IMR-90 (cell line): ENCODE data around the gene MCF2L2. TPM values are rescaled to one million over a fixed set of nuclear protein-coding genes. Genes with fewer than 3 reads are reported as not detected.

Experiments
- ATAC-seq: fragments of 200-7000 bp; cut with Tn5 transposase; 2 replicates; pipeline ENCODE4 v1.9.1; 2020; ENCODE audit warnings: low read depth, mild to moderate bottlenecking, moderate library complexity
- BruUV-seq: library from RNA; stranded (reverse); fragments of 400-500 nt; replicated peaks from 2 replicates; lab custom pipeline; 2021; lab: Mats Ljungman, UMichigan
- CTCF ChIA-PET: fragments of 300-600 bp; formaldehyde crosslinking; extraction: SDS; loops from one replicate; lab custom pipeline; 2021; ENCODE audit warnings: antibody characterized with exemption; lab: Yijun Ruan, JAX
- POLR2A ChIA-PET: fragments of 300-600 bp; sonication (Branson Sonifier 250); formaldehyde crosslinking; loops from one replicate; lab custom pipeline; 2022; ENCODE audit warnings: antibody characterized with exemption; ENCODE audit not compliant: unreplicated experiment; lab: Charles Lee
- DNase-seq: peaks from one replicate; pipeline ENCODE4 v3.0.0; 2013
- H2AFZ ChIP-seq: replicated peaks from 2 replicates; pipeline ENCODE3; 2013; ENCODE audit warnings: low read length, mild to moderate bottlenecking; ENCODE audit not compliant: poor library complexity
- H2AK5ac ChIP-seq: 2 replicates; pipeline ENCODE4 v1.6.1; 2013; ENCODE audit warnings: low read depth, low read length, inconsistent platforms
- H2AK9ac ChIP-seq: replicated peaks from 2 replicates; pipeline ENCODE3; 2013; ENCODE audit warnings: mild to moderate bottlenecking, low read depth, low read length, moderate library complexity; ENCODE audit not compliant: poor library complexity
- H2BK120ac ChIP-seq: 2 replicates; pipeline ENCODE4 v1.6.1; 2013; ENCODE audit warnings: low read depth, low read length, inconsistent platforms
- H2BK15ac ChIP-seq: 3 replicates; pipeline ENCODE4 v1.6.1; 2013; ENCODE audit warnings: low read depth, low read length, inconsistent platforms
- H2BK20ac ChIP-seq: 2 replicates; pipeline ENCODE4 v1.6.1; 2013; ENCODE audit warnings: low read depth, mild to moderate bottlenecking, inconsistent platforms, low read length, moderate library complexity
- H2BK5ac ChIP-seq: 2 replicates; pipeline ENCODE4 v1.6.1; 2013; ENCODE audit warnings: mild to moderate bottlenecking, low read depth, low read length, inconsistent platforms; ENCODE audit not compliant: poor library complexity, severe bottlenecking
- H3K14ac ChIP-seq: replicated peaks from 2 replicates; pipeline ENCODE4 v1.6.1; 2013; ENCODE audit warnings: low read depth, low read length, inconsistent platforms
- H3K18ac ChIP-seq: 2 replicates; pipeline ENCODE4 v1.6.1; 2013; ENCODE audit warnings: low read depth, low read length, control low read depth
- H3K23ac ChIP-seq: 2 replicates; pipeline ENCODE4 v1.6.1; 2013; ENCODE audit warnings: low read depth, low read length, inconsistent platforms
- H3K27ac ChIP-seq: 2 replicates; pipeline ENCODE4 v1.5.1; 2013; ENCODE audit warnings: mild to moderate bottlenecking, control low read depth, low read length; ENCODE audit not compliant: insufficient read depth
- H3K27me3 ChIP-seq: 2 replicates; pipeline ENCODE4 v1.6.1; 2013; ENCODE audit warnings: low read length; ENCODE audit not compliant: control insufficient read depth, insufficient read depth
- H3K36me3 ChIP-seq: 2 replicates; pipeline ENCODE4 v1.6.1; 2013; ENCODE audit warnings: low read length, mixed read lengths; ENCODE audit not compliant: control insufficient read depth, insufficient read depth
- H3K4ac ChIP-seq: 2 replicates; pipeline ENCODE4 v1.6.1; 2013; ENCODE audit warnings: low read depth, low read length, inconsistent platforms
- H3K4me1 ChIP-seq: 2 replicates; pipeline ENCODE4 v1.6.1; 2013; ENCODE audit warnings: low read length, mixed read lengths; ENCODE audit not compliant: control insufficient read depth, insufficient read depth
- H3K4me2 ChIP-seq: 2 replicates; pipeline ENCODE4 v1.6.1; 2013; ENCODE audit warnings: low read depth, mild to moderate bottlenecking, control low read depth, low read length, moderate library complexity
- H3K4me3 ChIP-seq: 2 replicates; pipeline ENCODE4 v1.5.1; 2013; ENCODE audit warnings: low read depth, mild to moderate bottlenecking, control low read depth, low read length, moderate library complexity; ENCODE audit not compliant: insufficient read depth
- H3K56ac ChIP-seq: 2 replicates; pipeline ENCODE4 v1.6.1; 2013; ENCODE audit warnings: low read length, inconsistent platforms; ENCODE audit not compliant: insufficient read depth; ENCODE audit errors: extremely low read depth
- H3K79me1 ChIP-seq, 2 experiments: 2 replicates each; pipeline ENCODE4 v1.6.1; 2013; ENCODE audit warnings: low read length in 2 of 2, inconsistent platforms in 1 of 2, low read depth in 1 of 2
- H3K9ac ChIP-seq: 2 replicates; pipeline ENCODE4 v1.6.1; 2013; ENCODE audit warnings: low read depth, low read length, control low read depth
- H3K9me1 ChIP-seq: 2 replicates; pipeline ENCODE4 v1.6.1; 2013; ENCODE audit warnings: low read length, inconsistent platforms; ENCODE audit not compliant: insufficient read depth
- H3K9me3 ChIP-seq: 2 replicates; pipeline ENCODE4 v1.6.1; 2013; ENCODE audit warnings: low read length; ENCODE audit not compliant: control insufficient read depth, insufficient read depth
- H4K20me1 ChIP-seq: 2 replicates; pipeline ENCODE4 v1.6.1; 2013; ENCODE audit warnings: low read length, inconsistent platforms; ENCODE audit not compliant: insufficient read depth
- H4K5ac ChIP-seq: 2 replicates; pipeline ENCODE4 v1.6.1; 2013; ENCODE audit warnings: mild to moderate bottlenecking, low read depth, low read length, control low read depth
- H4K8ac ChIP-seq, 2 experiments: 2 replicates each; pipeline ENCODE4 v1.6.1; 2013; ENCODE audit warnings: low read depth in 2 of 2, low read length in 2 of 2, control low read depth in 1 of 2, inconsistent platforms in 1 of 2
- H4K91ac ChIP-seq: 2 replicates; pipeline ENCODE4 v1.6.1; 2013; ENCODE audit warnings: low read depth, low read length, inconsistent platforms; ENCODE audit not compliant: insufficient read depth
- BHLHE40 ChIP-seq: fragments of 150-350 bp; IDR thresholded peaks from 2 replicates; pipeline ENCODE4 v1.6.1; 2016; ENCODE audit warnings: mild to moderate bottlenecking, low read depth, low read length
- CEBPB ChIP-seq: IDR thresholded peaks from 2 replicates; pipeline ENCODE4 v1.6.1; 2012; ENCODE audit warnings: low read depth, low read length, improper control_type of control experiment
- CHD1 ChIP-seq: IDR thresholded peaks from 2 replicates; pipeline ENCODE4 v1.6.1; 2012; ENCODE audit warnings: low read depth, low read length, improper control_type of control experiment
- CTCF ChIP-seq: conservative IDR thresholded peaks from 2 replicates; pipeline ENCODE4 v1.5.1; 2012; ENCODE audit warnings: mild to moderate bottlenecking, low read depth, low read length, improper control_type of control experiment
- FOS ChIP-seq: fragments of 150-350 bp; IDR thresholded peaks from 2 replicates; pipeline ENCODE4 v1.6.1; 2016; ENCODE audit warnings: low read depth, low read length
- MXI1 ChIP-seq: IDR thresholded peaks from 2 replicates; pipeline ENCODE4 v1.6.1; 2012; ENCODE audit warnings: low read depth, mild to moderate bottlenecking, low read length, moderate library complexity, borderline replicate concordance
- NFE2L2 ChIP-seq: fragments of 150-350 bp; IDR thresholded peaks from 2 replicates; pipeline ENCODE4 v1.6.1; 2016; ENCODE audit warnings: low read depth, mild to moderate bottlenecking, low read length
- POLR2A ChIP-seq: IDR thresholded peaks from 2 replicates; pipeline ENCODE4 v1.6.1; 2012; ENCODE audit warnings: mild to moderate bottlenecking, low read depth, low read length
- RAD21 ChIP-seq: IDR thresholded peaks from 2 replicates; pipeline ENCODE4 v1.6.1; 2012; ENCODE audit warnings: low read length, improper control_type of control experiment
- RFX5 ChIP-seq: IDR thresholded peaks from 2 replicates; pipeline ENCODE4 v1.8.0; 2012; ENCODE audit warnings: low read depth, mild to moderate bottlenecking, low read length, moderate library complexity
- SMC3 ChIP-seq: fragments of 150-350 bp; IDR thresholded peaks from 2 replicates; pipeline ENCODE4 v1.6.1; 2016; ENCODE audit warnings: low read depth, mild to moderate bottlenecking, antibody characterized with exemption, low read length, moderate library complexity
- USF2 ChIP-seq: fragments of 150-350 bp; IDR thresholded peaks from 2 replicates; pipeline ENCODE4 v1.6.1; 2017; ENCODE audit warnings: mild to moderate bottlenecking, antibody characterized with exemption, low read length, low read depth
- WGBS, 2 experiments: methylation state at CpG; one replicate each; pipeline versions ENCODE4 v1.1.5 to v1.1.7; 2013; ENCODE audit warnings: missing lambda C conversion rate in 2 of 2; ENCODE audit not compliant: insufficient read length in 1 of 2; ENCODE audit errors: extremely low coverage in 2 of 2; 5-methylcytosine and 5-hydroxymethylcytosine counted together
- dilution Hi-C: fragments of 300-500 bp; cut with HindIII; formaldehyde crosslinking; loops from one replicate; pipeline ENCODE4 v1.14.3; 2018; ENCODE audit warnings: low sequenced_read_pairs; ENCODE audit not compliant: unreplicated experiment
- in situ Hi-C: fragments of 300-500 bp; cut with MboI; formaldehyde crosslinking; loops from 3 replicates; pipeline ENCODE4 v1.14.3; 2019; ENCODE audit warnings: low sequenced_read_pairs, inconsistent platforms, mixed read lengths
- intact Hi-C: fragments of 100-400 bp; cut with micrococcal nuclease; formaldehyde crosslinking; loops from 2 replicates; pipeline ENCODE4 v1.10.0; 2022
- polyA plus RNA-seq, 3 experiments: library from polyadenylated mRNA; depleted of rRNA; stranded (reverse); fragments of >200 nt; gene quantifications; 2 replicates each; pipeline ENCODE4 v1.2.3, GENCODE V29; 2012; ENCODE audit warnings: low replicate concordance in 1 of 3
- total RNA-seq: library from RNA; depleted of rRNA; stranded (reverse); fragments of >200 nt; gene quantifications from 2 replicates; pipeline ENCODE4 v1.2.3, GENCODE V29; 2012

The MCF2L2 gene
- total and polyA plus RNA-seq, 2 of the 4 experiments (the other 2 are of a cell fraction), result under 0.01 TPM; not detected in 1

- Histone ChIP-seq H4K91ac (no peak overlapping the region), H3K4me1 (peaks cover 11% of the 10 kb centered on the region), H3K4me3 (no peak overlapping the region), H2BK15ac (no peak overlapping the region), H3K27me3 (no peaks in the 10 kb centered on the region; the same call in 1 of the 2 replicates), H3K27ac (no peak overlapping the region), H4K20me1 (no peaks in the 10 kb centered on the region), H2BK20ac (no peak overlapping the region), H4K8ac (no peak overlapping the region), H3K14ac (no peak overlapping the region), H2BK5ac (no peak overlapping the region), H2AK9ac (no peak overlapping the region), H2BK120ac (no peak overlapping the region), H3K23ac (no peak overlapping the region), H3K79me1 (no peaks in the 10 kb centered on the region), H3K56ac (no peak overlapping the region), H3K36me3 (no peaks in the 10 kb centered on the region), H3K9me1 (no peaks in the 10 kb centered on the region; the same call in 1 of the 2 replicates), H3K4me2 (no peak overlapping the region), H3K9me3 (no peaks in the 10 kb centered on the region), H2AK5ac (no peak overlapping the region), H3K9ac (no peak overlapping the region), H2AFZ (no peak overlapping the region), H3K18ac (no peak overlapping the region), H3K4ac (no peak overlapping the region), H4K5ac (no peak overlapping the region)
- CTCF ChIA-PET, result no interaction called here
- no peak for TF ChIP-seq RAD21
- TF ChIP-seq FOS, result no peak
- no peak for TF ChIP-seq USF2
- TF ChIP-seq NFE2L2, result no peak
- TF ChIP-seq CHD1, result no peak
- no peak for TF ChIP-seq CTCF
- no peak for TF ChIP-seq BHLHE40
- no peak for TF ChIP-seq SMC3
- no peak for TF ChIP-seq POLR2A
- no peak for TF ChIP-seq MXI1
- no peak for TF ChIP-seq CEBPB
- TF ChIP-seq RFX5, result no peak
- ATAC-seq (no peak), DNase-seq (no peak)
- POLR2A ChIA-PET, result no interaction called here
- dilution Hi-C loops, result no loop called here
- 100% methylated on average over 1 of the region's 4 CpGs; no CpG with 5 or more reads in 1 of the 2 experiments for WGBS, 2 experiments
- BruUV-seq, result no TSS peak
- intact Hi-C loops, result loop anchor here (10.0 kb wide), 3 partner anchors 475 to 695 kb away; partner anchors contain the start of gene PARL
- in situ Hi-C loops, result no loop called here
These were observed 238.8 kb downstream of the MCF2L2 start for GRCh38 chr3:183189641-183190040.
